GM18519 (cell line): Measurements from ENCODE around the gene SCRN1.

Experiments used
- ATAC-seq: cut with Tn5 transposase; IDR thresholded peaks from one replicate; pipeline ENCODE4 v1.9.1; 2021; ENCODE audit warnings: mild to moderate bottlenecking, moderate library complexity; ENCODE audit not compliant: unreplicated experiment, low FRiP score

SCRN1 gene

DNA sequence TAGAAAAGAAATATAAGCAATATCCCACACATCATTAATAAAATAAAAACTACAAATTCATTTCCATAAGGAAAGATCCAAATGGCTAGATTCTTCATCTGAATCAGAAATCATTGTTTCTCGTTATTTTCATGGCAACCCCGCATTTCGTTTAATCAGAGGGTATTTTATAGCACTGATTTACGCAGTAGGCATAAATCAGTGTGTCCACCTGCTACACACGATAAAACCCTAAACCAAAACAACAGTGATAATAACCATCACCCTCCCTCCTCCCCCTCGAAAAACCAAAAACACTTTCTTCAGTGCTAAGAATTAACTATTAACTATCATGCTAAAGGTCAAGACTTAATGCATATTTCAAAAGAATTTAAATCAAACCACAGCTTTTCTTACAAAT, 20.4 kb upstream of the SCRN1 start:
- ATAC-seq = no peak

- no peak for ATAC-seq
Observed at GRCh38 chr7:30005464-30005863, 15.9 kb upstream of the SCRN1 start.

DNA sequence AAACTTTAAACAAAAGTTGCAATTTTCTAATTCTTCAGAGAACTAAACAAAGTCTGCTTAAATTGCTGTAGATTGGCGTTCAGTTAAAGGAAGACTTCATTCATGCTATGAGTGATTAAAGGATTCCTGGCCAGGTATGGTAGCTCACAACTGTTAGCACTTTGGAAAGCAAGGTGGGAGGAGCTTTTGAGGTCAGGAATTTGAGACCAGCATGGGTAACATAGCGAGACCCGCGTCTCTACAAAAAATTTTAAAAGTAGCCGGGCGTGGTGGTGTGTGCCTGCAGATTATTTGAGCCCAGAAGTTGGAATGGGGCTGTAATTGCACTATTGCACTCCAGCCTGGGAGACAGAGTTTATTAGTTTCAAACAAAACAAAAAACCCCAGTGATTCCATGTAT, 13.5 kb upstream of the SCRN1 start:
- ATAC-seq = no peak

DNA sequence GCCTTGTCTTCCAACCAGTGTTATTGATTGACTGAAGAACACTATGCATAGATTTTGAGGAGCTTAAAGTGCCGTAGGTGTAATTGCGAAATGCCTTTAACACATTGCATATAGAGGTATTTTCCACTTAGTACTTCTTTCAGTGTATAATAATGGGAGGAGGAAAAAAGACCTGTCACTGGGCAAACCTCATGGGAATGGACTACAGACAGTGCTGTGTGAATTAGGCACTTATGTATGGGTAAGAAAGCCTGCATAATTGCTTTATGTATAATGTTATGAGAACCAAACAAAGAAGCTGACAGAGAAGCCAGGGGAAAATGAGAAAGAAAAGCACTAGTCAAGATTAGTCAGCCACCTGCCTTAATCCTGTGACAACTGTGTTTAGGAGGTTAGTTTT, 12.4 kb upstream of the SCRN1 start:
- no peak for ATAC-seq

GRCh38 chr7:29998489-29998888, 8.9 kb upstream of the SCRN1 start:
- no peak for ATAC-seq

DNA sequence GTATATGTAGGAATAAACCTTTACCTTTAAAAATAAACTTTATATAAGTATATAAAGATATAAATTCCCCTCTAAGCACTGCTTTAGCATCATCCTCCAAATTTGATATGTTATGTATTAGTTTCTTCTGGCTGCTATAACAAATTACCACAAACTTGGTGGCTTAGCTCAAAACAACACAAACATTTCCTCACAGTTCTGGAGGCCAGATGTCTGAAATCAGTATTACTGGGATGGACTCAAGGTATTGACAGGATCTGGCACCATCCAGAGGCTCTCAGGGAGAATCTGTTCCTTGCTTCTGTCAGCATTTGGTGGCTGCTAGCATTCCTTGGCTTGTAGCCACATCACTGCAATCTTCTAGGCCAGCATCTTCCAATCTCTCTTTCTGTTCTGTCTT, 6.7 kb upstream of the SCRN1 start:
- no peak for ATAC-seq

- no peak for ATAC-seq
Observed at GRCh38 chr7:29995652-29996051, 6.1 kb upstream of the SCRN1 start.

DNA sequence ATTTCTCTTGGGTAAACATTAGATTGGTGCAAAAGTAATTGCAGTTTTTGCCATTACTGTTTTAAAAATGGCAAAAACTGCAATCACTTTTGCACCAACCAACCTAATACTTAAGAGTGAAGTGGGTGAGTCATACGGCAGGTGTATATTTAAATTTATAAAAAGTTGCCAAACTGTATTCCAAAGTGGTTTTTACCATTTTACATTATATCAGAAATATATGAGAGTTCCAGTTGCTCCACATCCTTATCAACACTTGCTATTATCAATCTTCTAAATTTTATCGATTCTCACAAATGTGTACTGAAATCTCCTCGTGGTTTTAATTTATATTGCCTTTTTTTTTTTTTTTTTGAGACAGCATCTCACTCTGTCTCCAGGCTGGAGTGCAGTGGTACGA, 3.5 kb upstream of the SCRN1 start:
- no peak for ATAC-seq

- no peak for ATAC-seq
Observed at GRCh38 chr7:29991937-29992336, 2.3 kb upstream of the SCRN1 start.

DNA sequence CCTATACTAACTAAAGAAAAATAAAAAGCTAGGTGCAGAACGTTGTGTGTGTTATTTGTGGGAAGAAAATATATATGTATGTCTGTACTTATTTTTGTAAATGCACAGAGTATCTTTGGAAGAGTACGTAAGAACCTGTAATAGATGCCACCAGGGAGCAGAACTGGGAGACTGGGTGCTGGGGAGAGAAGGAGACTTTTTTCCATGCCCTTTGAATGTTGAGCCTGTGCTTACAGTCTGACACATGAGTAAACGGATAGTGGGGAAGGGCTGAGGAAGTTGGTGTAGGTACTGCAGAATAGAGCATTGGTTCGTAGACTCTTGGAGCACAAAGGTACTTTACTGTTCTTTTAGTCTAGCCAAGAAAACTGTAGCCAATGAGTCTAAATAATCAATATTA, 1.3 kb upstream of the SCRN1 start:
- no peak for ATAC-seq

DNA sequence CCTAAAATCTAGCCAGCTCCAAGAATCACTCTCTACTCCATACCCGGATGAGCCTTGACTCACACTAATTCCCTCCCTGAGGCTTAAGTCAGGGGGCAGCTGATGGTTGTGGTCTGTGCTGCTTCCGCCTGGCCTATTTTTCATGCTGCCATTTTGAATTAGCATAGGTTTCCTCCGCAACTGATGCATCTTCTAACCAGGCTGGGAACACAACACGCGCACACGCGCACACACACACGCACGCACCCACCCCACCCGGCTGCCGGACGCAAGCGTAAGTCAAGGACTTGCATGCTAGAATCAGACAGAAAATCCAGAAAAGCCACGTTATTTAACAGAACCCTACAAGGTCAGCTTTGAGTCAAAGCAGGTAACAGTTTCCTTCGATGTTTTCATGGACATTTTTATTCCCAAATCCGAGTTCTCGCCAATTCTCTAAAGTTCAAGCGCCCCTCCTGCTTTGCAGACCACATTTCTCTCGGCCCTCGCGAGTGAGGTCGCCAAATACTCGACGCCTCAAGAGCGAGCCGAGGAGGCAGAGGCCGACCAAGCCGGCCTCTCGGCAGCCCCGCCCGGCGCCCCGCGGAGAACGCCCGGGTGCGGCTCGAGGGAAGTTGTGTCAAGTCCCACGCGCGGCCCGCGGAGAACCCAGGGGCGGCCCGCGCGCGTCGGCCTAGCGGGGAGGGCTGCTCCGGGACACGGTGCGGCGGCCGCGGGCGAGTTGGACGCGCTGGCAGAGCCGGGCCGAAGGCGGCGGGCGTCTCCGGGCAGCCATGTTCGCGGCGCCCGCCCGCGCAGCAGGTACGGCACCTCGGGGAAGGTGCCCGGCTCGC, 961 bp downstream of the SCRN1 start:
- ATAC-seq = no peak

DNA sequence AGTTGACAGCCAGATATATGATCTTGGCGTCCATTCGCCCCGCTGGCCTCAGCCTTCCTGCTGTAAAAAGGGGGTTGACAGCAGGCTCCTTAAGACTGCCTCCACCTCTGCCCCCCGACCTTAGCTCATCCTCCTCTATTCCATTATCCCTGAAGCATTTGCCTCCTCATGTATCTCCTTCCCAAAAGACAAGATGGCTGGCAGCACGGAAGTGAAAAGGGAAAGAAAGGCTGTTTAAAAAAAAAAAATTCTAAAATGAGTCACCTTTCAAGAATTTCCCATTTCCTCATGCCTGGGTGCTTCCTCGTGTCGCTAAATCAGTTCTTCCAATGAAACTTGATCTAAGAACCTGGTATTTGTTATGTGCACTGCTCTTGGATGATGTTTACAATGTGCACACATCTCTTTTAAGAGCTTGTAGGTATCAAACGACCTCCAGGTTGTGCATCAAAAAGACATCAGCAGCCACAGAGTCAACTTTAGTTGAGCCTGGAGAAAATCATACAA, 1.7 kb downstream of the SCRN1 start:
- no peak for ATAC-seq

DNA sequence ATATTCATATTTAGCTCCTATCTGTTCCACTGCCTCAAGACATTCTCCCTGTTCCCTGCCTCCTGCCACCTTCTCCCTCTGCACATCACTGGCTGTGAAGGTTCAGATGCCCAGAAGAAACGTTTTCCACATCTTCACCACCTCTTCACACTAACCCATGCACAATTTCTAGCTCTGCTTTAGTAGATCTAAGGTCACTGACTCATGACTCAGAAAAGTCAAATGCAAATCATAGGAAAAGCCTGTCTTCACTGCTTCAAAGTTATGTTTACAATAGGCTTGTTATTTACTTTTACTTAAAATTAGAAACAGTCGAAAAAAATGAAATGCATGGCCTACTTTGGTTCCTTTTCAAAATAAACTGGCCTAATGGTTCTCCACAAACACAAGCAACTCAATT, 2.5 kb downstream of the SCRN1 start:
- no peak for ATAC-seq

- no peak for ATAC-seq
Observed at GRCh38 chr7:29980151-29980550, 9.4 kb downstream of the SCRN1 start.

GRCh38 chr7:29977886-29978651, 11.5 kb downstream of the SCRN1 start:
- ATAC-seq = no peak

- no peak for ATAC-seq
Observed at GRCh38 chr7:29976673-29977415, 12.8 kb downstream of the SCRN1 start.

DNA sequence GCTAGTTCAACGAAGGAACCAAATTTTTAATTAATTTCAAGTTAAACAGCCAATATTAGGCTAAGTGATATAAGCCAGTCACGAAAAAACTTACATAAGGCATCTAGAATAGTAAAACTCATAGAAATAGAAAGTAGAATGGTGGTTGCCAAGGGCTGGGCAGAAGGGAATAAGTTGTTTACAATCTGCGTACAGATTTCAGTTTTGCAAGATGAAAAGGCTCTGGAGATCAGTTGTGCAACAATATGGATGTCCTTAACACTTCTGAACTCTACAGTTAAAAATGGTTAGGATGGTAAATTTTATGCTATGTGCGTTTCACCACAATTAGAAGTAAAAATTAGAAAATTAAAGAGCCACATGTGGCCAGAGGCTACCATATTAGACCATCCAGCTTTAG, 13.3 kb downstream of the SCRN1 start:
- ATAC-seq = no peak

DNA sequence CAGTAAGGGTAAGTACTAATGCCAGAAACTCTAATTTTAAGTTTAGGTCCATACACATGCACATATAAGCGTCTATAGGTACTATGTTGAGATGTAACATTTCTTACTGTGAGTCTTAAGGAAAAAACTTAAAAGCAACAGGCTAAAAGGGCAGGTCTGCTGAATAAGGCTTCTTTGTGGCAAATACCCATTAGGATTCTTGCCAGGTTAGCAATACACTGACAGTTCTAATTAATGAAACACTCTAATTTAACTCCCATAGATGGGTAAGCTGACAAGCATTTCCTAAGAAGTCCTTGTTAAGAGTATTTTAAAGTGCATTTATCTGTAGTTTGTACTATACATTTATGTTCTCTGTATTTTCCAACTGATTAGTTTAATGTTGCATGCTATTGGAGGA, 14.0 kb downstream of the SCRN1 start:
- ATAC-seq = no peak

GRCh38 chr7:29974286-29974685, 15.3 kb downstream of the SCRN1 start:
- ATAC-seq = no peak

DNA sequence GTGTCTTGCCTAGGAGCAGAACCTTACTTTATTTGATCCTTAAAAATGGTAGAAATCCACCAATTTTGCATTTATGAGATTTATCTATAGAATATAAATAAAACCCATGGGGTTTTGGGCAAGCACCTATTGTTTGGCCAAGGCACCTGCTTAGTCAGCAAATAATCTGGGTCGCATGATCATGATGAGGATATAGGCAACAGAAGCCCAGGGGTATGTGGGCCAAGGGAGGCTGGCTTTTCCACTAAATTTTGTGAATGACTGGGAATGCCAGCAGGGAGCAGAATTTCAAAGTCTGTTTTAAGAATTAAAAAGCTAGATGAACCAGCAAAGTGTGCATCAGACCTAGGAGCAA, 17.3 kb downstream of the SCRN1 start:
- no peak for ATAC-seq
